Hindlimb muscle (tissue), 1 donor: ENCODE data around the gene LARGE1. TPM values are rescaled to one million over a fixed set of nuclear protein-coding genes. Genes with fewer than 3 reads are reported as not detected.

ENCODE experiments used
- DNase-seq: peaks from one replicate; pipeline ENCODE4 v3.0.0-alpha.2; 2013
- polyA plus RNA-seq: library from polyadenylated mRNA; unstranded; fragments of 120-200 nt; gene quantifications from one replicate; pipeline ENCODE4 v1.2.1, GENCODE V29; 2013; ENCODE audit not compliant: insufficient read length

LARGE1 gene
- polyA plus RNA-seq, 1 donor, result 8.7 TPM

GRCh38 chr22:33853200-33854097, 66.8 kb downstream of the LARGE1 start:
- DNase-seq, result no peak

- no peak for DNase-seq
These were observed 68.4 kb downstream of the LARGE1 start for GRCh38 chr22:33851821-33852384.

GRCh38 chr22:33851240-33851639, 69.0 kb downstream of the LARGE1 start:
- no peak for DNase-seq

- no peak for DNase-seq
These were observed 69.6 kb downstream of the LARGE1 start for GRCh38 chr22:33850724-33851123.

- DNase-seq, result no peak
These were observed 70.1 kb downstream of the LARGE1 start for GRCh38 chr22:33850193-33850592.

GRCh38 chr22:33848251-33848650, 72.0 kb downstream of the LARGE1 start:
- DNase-seq, result no peak

GRCh38 chr22:33844273-33844672, 76.0 kb downstream of the LARGE1 start:
- no peak for DNase-seq

- DNase-seq, result no peak
These were observed 77.7 kb downstream of the LARGE1 start for GRCh38 chr22:33842421-33843094.

- no peak for DNase-seq
These were observed 78.3 kb downstream of the LARGE1 start for GRCh38 chr22:33842006-33842354.

- no peak for DNase-seq
These were observed 78.8 kb downstream of the LARGE1 start for GRCh38 chr22:33841281-33842005.

- no peak for DNase-seq
These were observed 81.6 kb downstream of the LARGE1 start for GRCh38 chr22:33838644-33839043.

GRCh38 chr22:33837826-33838225, 82.5 kb downstream of the LARGE1 start:
- DNase-seq, result no peak

- DNase-seq, result no peak
These were observed 85.0 kb downstream of the LARGE1 start for GRCh38 chr22:33835265-33835664.

- DNase-seq, result no peak
These were observed 87.6 kb downstream of the LARGE1 start for GRCh38 chr22:33832558-33833151.

- no peak for DNase-seq
These were observed 88.6 kb downstream of the LARGE1 start for GRCh38 chr22:33831651-33832050.

GRCh38 chr22:33831207-33831606, 89.1 kb downstream of the LARGE1 start:
- no peak for DNase-seq

- DNase-seq, result no peak
These were observed 90.6 kb downstream of the LARGE1 start for GRCh38 chr22:33829546-33830280.

- no peak for DNase-seq
These were observed 92.0 kb downstream of the LARGE1 start for GRCh38 chr22:33828302-33828701.

GRCh38 chr22:33825761-33826160, 94.5 kb downstream of the LARGE1 start:
- no peak for DNase-seq

GRCh38 chr22:33823552-33823951, 96.7 kb downstream of the LARGE1 start:
- DNase-seq, result no peak

GRCh38 chr22:33821290-33821689, 99.0 kb downstream of the LARGE1 start:
- no peak for DNase-seq

GRCh38 chr22:33819743-33820142, 100.5 kb downstream of the LARGE1 start:
- DNase-seq, result no peak
